SK-N-DZ (cell line): ENCODE data around the gene FAM149B1.

Experiments
- DNase-seq: peaks from one replicate; pipeline ENCODE4 v3.0.0-alpha.2; 2015; ENCODE audit warnings: low spot score

Gene FAM149B1

GRCh38 chr10:73174148-73174925 lies 6.4 kb downstream of the FAM149B1 start:
- DNase-seq, result no peak

GRCh38 chr10:73182568-73182967 lies 14.6 kb downstream of the FAM149B1 start:
- DNase-seq, result no peak

- no peak for DNase-seq
Observed at GRCh38 chr10:73183667-73184281, 15.9 kb downstream of the FAM149B1 start.

DNA sequence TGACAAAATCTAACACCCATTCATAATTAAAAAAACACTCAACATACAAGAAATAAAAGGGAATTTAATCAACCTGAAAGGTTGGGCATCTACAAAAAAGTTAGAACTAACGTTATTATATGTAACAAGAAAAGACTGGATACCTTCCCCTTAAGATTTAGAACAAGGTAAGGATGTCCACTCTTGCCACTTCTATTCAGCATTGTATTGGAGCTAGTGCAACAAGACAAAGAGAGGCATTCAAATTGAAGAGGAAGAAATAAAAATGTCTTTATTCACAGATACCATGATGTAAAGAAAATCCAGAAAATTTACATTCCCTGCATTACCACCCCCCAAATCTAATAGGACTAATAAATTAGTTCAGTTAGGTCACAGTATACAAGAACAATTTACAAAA lies 18.3 kb downstream of the FAM149B1 start:
- DNase-seq, result no peak

GRCh38 chr10:73190188-73190587 lies 22.3 kb downstream of the FAM149B1 start:
- no peak for DNase-seq

GRCh38 chr10:73205081-73205480 lies 37.2 kb downstream of the FAM149B1 start:
- no peak for DNase-seq

- no peak for DNase-seq
Observed at GRCh38 chr10:73205890-73206289, 38.0 kb downstream of the FAM149B1 start.

DNA sequence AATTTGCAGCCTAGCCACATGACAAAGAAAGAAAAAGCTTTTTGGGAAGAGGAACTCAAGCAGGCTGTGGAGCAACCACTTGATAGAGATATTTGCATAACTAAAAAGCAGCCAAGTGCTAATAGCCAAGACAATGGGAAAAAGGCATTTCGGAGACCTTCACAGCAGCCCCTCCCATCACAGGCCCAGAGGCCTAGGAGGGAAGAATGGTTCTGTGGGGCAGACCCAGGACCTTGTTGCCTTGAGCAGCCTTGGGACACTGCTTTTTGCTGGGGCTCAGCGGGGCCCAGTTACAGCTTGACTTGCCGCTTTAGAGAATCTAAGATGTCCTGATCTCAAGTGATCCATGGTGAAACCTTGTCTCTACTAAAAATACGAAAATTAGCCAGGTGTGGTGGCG lies 38.5 kb downstream of the FAM149B1 start:
- DNase-seq, result no peak

GRCh38 chr10:73207883-73208282 lies 40.0 kb downstream of the FAM149B1 start:
- DNase-seq, result no peak

DNA sequence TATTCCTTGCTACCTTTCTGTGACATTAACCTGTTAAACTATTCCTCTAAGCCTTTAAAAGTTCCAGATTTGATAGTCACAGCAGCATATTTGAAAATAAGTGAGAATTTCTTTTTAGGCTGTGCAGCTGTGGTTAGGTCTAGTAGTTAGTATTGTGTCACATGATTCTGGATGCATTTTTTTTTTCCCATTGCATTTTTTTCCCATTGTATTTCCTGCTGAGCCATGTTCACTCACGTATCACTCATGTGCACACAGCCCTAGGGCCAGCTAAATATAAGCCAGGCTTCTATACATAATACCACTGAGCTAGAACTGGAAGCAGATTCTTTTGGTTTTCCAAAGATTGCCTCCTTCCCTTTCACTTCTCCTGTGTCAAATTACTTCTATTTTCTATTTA lies 41.8 kb downstream of the FAM149B1 start:
- no peak for DNase-seq

- DNase-seq, result no peak
Observed at GRCh38 chr10:73210395-73211105, 42.6 kb downstream of the FAM149B1 start.

DNA sequence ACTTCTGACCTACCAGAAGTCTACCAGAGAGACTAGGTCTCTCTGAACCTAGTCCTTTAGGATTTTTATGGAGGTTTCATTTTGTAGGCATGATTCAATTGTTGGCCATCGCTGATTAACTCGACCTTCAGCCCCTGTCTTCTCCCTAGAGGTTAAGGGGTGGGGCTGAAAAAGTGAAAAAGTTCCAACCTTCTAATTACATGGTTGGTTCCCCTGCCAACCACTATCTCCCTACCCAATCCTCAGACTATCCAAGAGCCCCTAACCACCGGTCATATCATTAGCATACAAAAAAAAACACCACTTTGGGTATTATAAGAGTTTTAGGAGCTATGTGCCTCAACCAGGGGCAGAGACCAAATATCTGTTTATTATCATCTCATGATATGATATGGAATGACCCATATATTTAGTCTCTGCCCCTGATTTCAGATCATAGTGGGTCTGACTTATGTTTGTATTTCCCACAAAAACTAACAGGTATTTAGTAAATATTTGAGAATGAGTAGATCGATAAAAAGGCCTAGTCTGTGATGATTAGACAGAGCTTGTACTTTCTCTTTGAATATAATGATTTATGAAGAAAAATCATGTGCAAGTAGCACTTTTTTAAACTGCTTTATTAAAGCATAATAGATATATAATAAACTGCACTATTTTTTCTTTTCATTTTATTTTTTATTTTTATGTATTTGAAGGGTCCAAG lies 43.3 kb downstream of the FAM149B1 start:
- DNase-seq, result no peak

GRCh38 chr10:73215749-73216148 lies 47.8 kb downstream of the FAM149B1 start:
- DNase-seq, result no peak

DNA sequence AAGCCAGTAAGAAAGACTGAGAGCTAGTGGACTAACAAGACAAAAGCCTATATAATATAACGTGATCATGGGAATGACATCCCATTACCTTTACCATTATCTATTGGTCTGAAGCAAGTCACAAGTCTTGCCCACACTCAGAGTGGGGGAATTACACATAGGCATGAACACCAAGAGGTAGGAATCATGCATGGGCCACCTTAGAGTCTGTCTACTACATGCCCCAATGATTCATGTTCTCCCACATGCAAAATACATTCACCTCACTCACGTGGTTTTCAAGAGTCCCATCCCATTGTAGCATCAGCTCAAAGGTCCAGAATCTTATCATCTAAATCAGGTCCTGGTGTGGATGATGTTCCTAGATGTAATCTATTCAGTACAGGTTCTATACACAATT lies 49.7 kb downstream of the FAM149B1 start:
- no peak for DNase-seq

DNA sequence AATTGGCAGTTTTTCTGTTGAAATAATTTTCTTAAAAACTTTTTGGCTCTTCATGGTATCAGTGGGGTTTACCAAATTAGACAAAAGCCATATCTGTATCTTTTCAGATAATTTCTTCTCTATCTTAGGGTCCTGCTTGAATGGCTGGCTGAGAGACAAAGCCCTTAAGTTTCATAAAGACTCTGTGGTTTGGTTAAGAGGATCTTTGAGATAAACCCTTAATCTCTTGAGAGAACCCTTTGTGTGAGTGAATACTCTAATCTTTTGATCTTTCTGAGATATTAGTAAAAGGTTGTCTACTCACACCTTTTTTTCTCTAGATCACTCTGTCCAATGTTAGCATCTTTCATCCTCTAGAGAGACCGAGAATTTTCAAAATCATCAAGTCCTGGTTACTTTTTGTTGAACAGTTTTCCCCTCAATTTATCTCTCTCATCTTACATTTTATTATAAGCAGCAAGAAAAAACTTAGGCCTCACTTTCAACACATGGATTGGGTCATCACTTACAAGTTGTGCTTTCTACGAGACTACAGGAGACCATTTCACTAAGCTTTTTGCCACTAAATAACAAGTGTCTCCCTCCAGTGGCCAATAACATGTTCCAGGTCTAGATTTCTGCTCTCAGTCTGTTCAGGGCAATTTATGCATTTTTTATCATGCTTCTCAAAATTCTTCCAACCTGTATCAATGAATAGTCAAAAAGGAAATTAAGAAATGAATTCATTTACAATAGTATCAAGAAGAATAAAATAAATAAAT lies 50.7 kb downstream of the FAM149B1 start:
- no peak for DNase-seq

- DNase-seq, result no peak
Observed at GRCh38 chr10:73219384-73219783, 51.5 kb downstream of the FAM149B1 start.

DNA sequence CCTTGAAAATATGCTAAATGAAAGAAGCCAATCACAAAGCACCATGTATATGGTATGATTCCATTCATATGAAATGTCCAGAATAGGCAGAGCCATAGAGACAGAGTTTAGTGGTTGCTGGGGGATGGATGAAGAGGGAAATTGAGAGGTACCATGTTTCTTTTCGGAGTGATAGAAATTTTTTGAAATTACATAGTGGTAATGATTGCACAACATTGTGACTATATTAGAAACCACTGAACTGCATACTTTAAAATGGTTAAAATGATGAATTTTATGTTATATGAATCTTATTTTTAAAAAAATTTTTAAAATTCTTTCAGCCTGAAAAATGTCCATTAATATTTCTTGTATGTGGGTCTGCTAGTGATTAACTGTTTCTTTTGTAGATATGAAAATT lies 53.1 kb downstream of the FAM149B1 start:
- no peak for DNase-seq

- DNase-seq, result no peak
Observed at GRCh38 chr10:73225518-73225917, 57.6 kb downstream of the FAM149B1 start.

GRCh38 chr10:73226663-73227062 lies 58.7 kb downstream of the FAM149B1 start:
- DNase-seq, result no peak

DNA sequence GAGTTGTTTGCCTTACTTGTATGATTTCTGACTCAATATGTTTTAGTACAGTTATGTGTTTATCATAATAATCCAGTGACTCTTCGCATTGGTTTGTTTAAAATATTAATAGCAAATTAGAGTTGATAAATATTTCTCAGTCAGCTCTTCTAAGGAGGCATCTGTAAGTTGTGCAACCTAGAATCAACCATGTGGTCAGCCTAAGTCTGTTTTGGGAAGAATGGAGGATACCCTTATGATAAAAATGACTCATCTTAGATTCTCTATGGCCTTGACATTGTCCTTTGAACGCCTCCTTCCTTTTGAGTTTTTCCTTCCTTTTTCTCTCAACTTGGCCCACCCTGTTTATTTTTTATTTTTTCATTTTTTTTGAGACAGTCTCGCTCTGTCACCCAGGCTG lies 60.3 kb downstream of the FAM149B1 start:
- no peak for DNase-seq

- no peak for DNase-seq
Observed at GRCh38 chr10:73229567-73229966, 61.6 kb downstream of the FAM149B1 start.
